T-helper 9 cell (primary cell): ENCODE data around the gene RSPH4A.
"Not testable (repeated sequence)": the region's sequence is repeated elsewhere in the genome, so short reads cannot be mapped to it uniquely, and the experiment has no call there.

Experiments
- DNase-seq: peaks from one replicate; pipeline ENCODE4 v3.0.0-alpha.2; 2020

Gene RSPH4A

DNA sequence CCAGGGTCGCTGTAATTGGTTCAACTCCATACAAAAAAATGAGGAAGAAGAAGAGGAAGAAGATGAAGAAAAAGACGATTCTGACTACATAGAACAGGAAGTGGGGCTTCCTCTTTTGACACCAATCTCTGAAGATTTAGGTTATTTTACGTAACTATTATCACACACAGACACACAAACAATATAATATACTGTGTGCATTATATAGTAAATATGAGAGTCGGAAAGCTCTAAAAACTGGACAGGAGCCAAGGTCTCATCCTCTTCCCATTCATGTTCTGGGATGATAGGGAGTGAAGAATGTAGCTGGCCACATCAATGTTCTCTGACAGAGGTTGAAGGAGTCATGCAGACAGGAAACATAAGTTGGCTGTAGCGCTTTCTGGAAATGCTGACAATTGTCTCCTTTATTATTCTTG lies 13.3 kb downstream of the RSPH4A start:
- no peak for DNase-seq

DNA sequence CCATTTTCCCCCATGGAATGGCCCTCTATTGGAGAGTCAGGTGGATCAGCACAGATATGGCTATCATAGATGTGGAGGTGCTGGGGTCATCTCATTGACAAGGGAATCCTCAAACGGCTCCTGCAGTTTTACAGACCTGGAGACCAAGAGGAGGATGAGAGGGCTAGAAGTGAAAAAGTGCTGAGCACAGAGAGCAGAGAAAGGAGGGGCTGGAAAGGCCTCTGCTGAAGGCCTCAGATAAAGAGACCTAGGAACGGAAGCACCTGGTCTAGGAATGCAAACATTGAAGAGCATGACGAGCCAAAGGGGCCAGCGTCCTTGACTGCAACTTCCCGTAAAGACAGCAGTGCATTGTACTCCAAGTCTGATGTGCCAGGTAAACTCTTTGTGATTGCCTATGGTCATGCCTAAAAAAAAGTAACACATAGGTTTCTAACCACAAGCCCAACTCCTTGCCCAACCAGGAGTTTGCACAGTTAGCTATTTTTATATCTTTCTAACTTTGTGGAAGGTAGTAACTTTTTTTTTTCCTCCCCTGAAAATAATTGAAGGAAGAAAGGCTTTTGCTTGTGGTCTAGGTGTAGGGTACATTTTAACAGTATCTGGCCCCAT lies 15.2 kb downstream of the RSPH4A start:
- no peak for DNase-seq

DNA sequence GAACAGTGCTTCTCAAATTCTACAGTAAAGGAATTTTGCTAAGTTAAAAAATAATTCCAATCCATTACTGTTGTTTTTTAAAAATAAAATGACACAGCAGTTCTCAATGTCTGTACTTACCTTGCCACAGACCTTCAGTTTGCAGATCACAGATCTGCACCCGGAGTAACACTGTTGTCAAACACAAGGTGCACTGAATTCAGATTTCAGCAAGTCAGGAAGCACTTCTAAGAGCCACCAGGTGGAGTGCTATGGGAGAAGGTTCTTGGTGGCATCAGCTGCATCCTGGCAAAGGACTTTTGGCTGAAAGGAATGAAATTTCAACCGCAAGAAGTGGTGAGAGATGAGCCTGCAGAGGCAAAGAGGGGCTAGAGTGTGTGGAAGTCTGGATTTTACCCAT lies 17.4 kb downstream of the RSPH4A start:
- no peak for DNase-seq

DNA sequence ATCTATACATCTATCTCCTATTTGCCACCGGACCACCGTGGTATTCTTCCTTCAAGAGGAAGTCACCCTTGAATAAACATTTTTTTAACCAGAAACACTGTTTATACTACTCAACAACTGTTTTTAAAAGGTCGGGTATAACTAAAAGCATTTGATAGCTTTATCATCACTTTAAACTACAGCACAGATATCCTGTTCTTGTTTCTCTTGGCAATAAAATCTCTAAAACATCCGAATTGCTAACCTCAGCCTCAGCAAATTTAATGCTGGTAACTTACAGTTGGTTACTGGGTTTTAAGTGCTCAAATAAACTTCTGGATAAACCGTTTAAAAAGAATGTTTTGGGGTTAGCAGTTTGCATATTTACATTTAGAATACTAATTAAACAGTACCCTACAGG lies 31.9 kb downstream of the RSPH4A start:
- no peak for DNase-seq

DNA sequence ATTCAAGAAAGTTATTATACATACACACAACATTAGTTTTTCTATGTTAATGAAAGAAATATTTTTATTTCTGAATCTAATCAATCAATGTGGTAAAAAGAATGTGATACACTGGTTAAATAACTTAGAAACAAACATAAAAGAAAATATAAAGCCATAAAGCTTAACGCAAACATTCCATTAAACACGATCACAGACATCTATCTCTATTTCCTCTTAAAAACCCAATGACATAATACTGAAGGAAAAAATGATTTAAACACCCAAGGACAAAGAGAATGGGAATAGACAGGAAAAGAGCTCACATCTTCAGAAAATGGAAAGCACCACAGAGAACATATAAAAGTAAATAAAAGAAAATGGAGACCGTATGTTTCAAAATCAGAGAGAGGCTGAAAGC lies 32.9 kb downstream of the RSPH4A start:
- DNase-seq, result no peak

DNA sequence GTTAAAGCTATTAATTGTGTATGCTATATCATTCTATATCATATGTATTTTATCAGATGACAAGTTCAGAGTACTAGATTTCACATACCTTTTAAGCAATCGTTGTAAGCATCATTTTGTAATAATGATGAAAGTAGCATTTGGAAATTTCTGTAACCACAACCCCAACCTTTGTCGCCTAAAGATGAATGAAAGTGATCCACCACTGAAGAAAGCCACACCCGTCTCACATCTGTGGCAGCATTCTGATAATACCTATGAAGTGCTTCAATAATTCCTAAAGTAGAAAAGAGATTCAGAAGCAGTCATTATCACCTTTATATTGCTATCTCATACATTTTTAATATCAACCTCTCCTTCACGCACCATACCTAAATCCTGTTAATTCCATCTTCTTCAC lies 35.6 kb downstream of the RSPH4A start:
- DNase-seq, result no peak

DNA sequence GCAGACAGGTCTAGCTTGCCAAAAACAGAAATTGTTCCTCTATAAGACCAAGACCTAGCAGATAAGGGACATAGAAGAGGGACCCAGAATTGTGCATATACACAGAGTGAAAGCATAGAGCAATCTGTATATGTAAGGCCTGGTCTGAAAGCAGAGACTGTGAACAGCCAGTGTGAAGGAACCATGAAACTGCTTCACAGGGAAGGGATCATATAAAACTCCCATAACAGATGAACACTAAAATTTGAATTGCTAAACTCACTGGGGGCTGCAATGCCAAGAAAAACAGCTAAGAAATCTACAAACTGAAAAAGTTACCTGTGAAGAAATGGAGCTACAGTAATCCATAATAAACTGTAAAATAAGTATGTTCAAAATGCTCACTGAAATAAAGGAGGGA lies 45.3 kb downstream of the RSPH4A start:
- no peak for DNase-seq

DNA sequence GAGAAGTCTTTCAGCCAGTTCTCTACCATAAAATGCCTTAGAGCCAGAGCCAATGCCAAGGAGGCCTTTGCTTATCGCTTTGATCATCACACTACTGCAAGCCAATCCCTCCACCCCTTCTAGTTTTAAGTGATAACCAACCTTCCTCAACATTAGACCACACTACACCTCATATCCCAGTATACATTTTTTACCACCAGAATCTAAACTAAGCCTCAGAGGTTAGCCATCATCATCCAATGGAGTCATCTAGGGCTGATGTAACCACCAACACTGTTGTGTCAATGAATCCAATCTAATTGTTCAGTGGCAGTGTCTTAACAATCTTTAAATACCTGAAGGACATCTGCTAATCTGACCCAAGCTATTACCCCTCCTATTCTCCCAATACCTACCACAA lies 45.9 kb downstream of the RSPH4A start:
- DNase-seq, result no peak

DNA sequence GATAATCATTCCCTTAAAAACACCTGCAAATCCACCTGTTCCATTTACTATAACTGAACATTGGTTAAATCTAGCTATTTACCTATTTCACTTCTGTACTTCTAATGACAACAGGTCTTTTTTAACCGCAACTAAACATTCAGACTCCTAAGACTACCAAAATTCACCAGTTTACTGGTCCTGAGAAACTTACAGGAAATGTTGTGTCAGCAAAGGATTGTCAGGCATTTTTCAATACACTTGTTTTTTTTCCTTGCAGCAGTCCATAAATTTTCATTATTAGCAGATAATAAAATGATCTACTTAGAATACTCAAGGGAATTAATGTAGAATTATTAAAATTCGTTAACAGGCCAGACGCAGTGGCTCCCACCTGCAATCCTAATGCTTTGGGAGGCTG lies 47.0 kb downstream of the RSPH4A start:
- DNase-seq, result no peak

DNA sequence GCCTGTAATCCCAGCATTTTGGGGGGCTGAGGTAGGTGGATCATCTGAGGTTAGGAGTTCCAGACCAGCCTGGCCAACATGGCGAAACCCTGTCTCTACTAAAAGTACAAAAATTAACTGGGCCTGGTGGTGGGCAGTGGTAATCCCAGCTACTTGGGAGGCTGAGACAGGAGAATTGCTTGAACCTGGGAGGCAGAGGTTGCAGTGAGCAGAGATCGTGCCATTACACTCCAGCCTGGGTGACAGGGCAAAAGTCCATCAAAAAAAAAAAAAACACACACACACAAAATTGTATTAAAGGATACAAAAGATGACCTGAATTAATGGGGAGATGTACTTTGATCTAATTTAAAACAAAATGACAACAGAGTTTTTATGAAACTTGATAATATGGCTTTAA lies 47.9 kb downstream of the RSPH4A start:
- not testable (repeated sequence) for DNase-seq

DNA sequence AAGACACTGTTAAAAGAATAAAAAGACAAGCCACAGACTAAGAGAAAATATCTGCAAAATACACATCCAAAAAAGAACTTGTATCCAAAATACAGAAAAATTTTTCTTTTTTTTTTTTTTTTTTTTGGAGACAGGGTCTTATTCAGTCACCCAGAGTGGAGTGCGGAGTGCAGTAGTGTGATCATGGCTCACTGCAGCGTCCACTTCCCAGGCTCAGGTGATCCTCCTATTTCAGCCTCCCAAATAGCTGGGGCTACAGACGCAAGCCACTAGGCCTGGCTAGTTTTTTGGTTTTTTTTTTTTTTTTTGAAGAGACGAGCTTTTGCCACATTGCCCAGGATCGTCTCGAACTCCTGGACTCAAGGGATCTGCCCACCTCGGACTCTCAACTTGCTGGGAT lies 49.2 kb downstream of the RSPH4A start:
- DNase-seq, result no peak

DNA sequence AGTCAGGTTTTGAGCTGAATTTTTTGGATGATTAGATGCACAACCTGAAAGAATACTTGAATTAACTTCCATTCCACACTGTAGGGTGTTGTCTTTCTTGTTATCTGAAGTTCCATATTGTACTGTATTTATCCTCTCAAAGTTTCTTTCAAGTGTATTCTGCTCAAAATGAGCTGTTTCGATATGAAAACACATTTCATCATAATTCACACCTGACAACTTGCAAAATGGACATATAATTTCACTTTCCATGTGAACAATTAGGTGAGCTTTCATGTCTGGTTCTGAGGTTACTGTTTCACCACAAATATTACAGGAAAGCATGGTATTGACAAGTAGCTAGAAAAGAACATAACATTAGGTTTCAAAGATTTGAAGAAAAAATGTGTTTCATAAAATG lies 50.6 kb downstream of the RSPH4A start:
- no peak for DNase-seq

DNA sequence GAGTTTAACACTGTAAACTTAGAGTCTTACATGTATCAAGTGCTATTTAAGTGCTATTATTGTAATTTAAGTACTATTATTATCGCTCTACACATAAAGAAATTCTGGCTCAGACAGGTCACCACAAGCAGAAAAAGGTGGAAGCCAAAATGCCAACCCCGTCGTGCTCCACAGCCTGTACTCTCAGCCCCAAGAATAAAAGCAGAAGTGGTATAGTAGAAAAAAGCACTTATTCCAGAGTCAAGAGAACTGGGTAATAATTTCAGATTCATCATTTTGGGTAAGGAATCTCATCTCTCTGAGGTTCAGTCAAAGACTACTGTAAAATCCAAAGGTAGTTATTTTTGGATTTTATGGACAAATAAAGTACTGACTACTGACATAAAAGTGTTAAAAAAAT lies 51.3 kb downstream of the RSPH4A start:
- no peak for DNase-seq

DNA sequence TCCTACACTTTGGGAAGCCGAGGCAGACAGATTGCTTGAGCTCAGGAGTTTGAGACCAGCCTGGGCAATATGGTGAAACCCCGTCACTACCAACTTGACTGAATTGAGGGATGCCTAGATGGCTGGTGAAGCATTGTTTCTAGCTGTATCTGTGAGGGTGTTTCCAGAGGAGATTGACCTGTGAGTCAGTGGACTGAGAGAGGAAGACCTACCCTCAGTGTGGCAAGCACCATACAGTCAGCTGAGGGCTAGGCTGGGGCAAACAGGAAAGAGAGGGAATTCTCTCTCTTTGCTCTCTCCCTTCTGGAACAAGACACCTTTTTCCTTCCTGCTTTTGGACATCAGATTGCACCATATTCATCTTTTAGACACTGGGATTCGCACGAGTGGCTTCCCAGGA lies 56.0 kb downstream of the RSPH4A start:
- DNase-seq, result no peak

DNA sequence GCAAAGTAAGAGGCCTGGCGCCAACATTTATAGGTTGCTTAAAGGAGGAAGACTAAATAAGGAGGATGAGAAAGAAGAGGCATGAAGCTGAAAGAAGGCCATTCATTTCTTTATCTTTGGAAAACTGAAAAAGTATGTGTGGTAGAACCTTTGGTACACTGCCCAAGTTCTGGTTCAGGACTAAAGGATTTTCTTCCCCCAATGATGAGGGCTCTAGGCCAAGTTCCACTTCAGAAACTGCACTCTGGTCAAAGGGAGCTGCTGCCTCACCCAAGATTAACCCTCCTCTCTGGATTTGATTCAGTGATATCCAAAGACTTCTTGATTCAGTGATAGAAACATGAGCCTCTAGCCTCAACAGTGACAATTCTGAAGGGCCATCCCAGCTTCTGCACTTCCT lies 59.7 kb downstream of the RSPH4A start:
- no peak for DNase-seq

DNA sequence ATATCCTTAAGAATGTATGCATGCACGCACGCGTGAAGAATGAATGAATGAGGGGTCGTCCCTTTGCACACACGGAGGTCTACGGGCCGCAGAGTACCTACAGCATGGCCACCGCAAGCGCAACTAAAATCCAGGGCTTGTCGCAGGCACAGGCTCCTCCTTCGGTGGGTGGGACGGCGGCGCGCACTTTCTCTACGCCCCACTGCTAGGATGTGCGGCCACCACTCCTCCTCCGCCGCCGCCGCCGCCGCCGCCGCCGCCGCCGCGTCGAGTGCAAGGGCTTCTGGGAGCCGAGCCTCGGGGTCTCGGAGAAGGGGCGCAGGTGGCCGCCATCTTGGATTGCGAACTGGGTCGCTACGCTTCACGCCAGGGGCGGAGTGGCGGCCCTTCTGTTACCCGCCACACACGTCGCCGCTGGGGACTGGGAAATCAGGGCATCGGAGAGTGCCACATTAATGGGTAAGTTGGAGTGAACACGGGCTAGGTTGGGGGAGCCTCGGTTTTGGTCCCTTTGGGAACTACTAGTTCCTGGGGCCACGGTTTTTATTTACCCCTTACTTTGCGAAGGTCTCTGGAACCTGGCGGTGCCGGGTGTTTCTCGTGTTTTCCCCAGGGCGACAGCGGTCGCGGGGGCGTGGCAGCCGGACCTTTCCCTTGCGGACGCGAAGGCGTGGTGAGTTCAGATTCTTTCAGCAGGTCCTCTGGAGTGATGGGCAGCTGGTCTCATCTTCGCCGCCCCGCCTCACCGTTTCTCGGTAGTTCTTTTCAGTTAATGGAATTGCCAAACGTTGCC lies 64.8 kb downstream of the RSPH4A start, which contains the start of gene KPNA5:
Gene KPNA5, plus strand, starts transcription at position 332 of the 793 bp plus-strand sequence. Its CDS starts 124 bp downstream, at position 456.
- peak; percentile 85 for DNase-seq

DNA sequence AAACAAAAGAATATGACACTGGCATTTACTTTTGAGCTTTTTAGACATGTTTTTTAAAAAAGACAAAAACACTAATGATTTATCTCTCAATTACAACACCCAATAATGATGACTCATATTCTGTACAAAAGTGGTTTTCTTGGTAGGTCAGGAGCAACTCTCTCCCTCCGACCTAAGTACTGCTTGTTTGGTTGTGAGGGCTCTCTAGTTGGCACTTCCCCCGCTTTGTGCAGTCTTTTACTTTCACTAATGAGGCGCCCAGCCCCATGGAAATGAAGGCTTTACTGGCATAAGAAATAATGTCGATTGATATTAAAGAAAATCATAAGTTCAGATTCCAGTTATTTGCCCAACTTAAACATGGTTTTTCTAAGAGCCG lies 66.0 kb downstream of the RSPH4A start:
- no peak for DNase-seq
